Measurements from ENCODE around the gene RAB10.
"Not testable (repeated sequence)": the region's sequence is repeated elsewhere in the genome, so short reads cannot be mapped to it uniquely, and the experiment has no call there.

The RAB10 gene

DNA sequence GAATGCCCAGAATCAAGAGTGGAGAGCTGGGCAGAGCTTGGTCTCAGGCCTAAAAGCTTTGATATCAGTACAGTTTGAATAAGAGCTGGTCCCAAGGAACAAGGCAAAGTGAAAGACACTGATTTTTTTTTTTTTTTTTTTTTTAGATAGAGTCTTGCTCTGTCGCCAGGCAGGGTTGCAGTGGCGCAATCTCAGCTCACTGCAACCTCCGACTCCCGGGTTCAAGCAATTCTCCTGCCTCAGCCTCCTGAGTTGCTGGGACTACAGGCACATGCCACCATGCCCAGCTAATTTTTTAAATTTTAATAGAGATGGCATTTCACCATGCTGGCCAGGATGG, 17.2 kb upstream of the RAB10 start:
- DNase-seq: not testable (repeated sequence)

DNA sequence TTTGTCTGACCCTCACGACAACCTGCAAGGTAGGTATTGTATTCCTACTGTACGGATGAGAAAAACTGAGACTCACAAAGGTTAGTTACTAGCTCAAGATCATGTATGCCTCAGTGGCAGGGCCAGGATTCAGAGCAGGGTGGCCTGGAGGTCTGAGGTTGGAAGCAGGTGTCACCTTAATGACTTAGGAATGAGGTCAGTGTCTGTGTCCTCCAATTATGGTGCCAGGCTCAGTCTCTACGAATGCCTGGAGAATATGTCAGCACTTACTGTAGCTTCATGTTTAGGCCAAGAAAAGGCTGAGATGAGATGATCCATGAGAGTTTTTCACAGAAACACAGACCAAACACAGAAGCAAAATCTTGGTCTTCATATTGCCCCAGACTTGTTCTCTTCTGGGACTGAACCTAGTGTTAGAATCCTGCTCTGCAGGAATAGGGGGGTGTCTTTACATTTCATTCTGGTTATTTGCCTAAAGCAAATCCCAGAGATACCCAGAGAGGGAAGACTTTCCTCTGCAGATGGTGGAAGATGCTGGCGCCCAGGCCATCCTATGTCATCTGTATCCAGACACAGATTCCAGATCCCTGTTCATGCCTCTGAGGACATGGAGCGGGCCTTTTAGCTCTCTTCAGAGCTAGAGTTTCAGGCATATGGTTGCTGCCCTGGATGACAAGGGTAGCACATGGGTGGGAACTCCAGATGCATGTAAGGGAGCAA, 16.3 kb upstream of the RAB10 start:
- DNase-seq: no peak

DNA sequence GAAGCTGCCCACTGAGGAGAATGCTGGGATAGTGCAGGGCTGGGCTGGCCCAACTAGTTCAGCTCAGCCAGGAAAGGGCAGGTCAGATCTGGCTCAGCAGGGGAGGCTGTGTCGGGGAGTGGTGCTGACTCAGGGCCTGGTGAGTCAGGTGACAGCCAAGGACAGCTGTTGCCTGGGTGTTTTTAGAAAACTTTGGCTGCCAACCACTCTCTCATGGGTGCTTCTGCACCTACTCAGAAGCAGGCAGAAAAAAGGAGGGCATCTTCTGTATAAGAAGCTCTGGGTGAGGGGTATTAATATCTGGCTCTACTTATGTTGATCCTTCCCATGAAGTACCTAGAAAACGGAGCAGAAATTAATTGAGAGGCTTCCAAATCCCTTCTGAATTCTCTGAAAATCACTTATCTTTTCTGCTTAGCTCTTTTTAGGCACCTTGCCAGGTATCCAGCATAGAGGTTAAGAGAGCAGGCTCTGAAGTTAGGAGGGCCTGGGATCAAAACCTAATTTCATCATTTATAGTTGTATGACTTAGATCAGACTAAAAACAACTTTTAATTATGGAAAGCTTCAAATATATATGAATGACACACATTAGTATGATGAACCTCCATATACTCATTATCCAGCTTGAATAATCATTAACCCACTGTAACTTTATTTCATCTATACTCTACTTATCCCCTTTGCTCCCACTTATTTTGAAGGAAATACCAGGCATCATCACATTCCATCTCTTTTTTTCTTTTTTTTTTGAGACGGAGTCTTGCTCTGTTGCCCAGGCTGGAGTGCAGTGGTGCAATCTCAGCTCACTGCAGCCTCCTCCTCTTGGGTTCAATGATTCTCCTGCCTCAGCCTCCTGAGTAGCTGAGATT, 15.5 kb upstream of the RAB10 start:
- peak; percentile 75 for DNase-seq

DNA sequence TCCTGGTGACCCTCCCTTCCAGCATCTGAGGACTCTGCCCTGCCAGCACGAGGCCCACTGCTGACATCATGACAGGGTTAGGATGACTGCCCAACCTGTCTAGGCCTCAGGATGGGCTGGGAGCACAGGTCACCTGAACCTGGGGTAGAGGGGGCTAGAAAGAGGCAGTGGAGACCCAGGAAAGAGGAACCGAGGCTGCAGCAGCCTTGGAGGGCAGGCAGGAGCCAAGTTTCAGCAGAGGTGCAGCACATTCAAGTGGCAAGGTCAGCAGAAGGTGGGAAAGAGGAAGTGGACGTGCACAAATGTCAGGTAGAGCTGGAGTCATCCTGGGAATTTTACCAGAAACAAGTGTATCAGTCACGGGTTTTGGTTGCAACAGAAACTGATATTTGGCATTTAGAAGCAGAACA, 13.6 kb upstream of the RAB10 start:
- DNase-seq: no peak

DNA sequence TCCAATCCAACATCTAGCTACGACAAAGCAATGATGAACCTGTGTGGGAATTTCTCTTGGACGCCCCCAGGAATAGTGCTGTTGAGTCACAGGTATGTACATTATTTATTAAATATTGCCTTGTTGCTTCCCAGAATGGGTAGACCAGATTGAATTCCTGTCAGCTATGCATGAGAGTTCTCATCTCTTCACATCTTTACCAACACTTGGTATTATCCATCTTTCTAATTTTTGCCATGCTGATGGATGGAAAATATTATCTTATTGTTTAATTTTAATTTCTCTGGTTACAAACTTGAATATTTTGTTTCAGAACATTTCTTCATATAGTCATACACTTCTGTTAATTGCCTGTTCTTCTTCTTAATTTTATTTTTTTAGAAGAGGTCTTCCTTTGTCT, 9.6 kb upstream of the RAB10 start:
- no peak for DNase-seq

DNA sequence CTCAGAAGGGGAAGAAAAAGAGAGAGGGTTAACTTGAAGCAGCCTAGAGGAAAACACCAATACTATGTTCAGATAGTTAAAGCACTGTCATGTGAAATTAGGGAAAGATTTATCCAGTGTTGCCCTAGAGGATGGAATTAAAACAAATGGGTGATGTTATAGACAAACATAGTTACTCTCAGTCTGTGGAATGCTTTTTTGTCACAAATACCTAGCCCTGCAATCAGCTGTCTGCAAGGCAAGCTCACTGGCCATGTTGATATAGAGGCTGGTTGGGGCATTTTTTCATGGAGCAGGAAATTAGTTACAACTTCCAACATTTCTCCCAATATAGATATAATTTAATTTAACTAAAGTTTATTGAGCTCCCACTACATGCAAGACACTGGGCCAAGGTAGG, 8.4 kb upstream of the RAB10 start:
- no peak for DNase-seq

DNA sequence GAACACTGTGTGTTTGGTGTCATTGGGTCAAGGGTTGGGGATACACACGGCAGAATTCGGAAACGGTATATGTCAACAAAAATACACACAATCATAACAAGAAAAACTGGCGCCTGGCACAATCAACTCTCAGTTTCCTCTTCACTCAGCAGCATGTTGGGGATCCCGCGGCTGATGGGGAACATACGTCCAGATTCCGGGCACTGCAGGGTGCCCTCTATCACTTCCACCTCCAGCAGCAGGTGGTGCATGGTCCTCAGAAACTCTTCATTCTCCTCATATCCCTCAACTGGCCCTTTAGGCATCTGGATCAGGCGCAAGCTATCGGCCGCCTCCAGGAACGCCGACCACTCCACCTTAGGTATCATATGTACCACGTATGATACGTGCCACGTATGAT, 5.8 kb upstream of the RAB10 start:
- not testable (repeated sequence) for DNase-seq

DNA sequence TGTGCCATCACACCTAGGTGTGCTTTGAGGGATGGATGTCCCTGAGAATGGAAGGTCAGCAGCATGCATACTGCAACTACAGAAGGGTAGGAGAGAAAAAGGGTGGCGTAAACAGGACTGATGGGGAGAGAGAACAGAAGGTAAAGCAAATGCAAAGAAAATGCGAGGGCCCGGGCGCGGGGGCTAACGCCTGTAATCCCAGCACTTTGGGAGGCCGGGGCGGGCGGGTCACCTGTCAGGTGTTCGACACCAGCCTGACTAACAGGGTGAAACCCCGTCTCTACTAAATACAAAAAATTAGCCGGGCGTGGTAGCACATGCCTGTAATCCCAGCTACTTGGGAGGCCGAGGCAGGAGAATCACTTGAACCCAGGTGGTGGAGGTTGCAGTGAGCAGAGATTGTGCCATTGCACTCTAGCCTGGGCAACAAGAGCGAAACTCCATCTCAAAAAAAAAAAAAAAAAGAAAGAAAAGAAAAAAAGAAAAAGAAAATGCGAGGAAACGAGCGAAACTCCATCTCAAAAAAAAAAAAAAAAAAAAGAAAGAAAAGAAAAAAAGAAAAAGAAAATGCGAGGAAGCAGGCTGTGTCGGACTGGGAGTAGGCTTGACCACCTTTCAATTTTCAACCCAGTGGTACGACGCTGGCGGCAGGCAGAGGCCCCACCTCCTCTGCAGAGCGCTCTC, 1.2 kb upstream of the RAB10 start:
- not testable (repeated sequence) for DNase-seq

DNA sequence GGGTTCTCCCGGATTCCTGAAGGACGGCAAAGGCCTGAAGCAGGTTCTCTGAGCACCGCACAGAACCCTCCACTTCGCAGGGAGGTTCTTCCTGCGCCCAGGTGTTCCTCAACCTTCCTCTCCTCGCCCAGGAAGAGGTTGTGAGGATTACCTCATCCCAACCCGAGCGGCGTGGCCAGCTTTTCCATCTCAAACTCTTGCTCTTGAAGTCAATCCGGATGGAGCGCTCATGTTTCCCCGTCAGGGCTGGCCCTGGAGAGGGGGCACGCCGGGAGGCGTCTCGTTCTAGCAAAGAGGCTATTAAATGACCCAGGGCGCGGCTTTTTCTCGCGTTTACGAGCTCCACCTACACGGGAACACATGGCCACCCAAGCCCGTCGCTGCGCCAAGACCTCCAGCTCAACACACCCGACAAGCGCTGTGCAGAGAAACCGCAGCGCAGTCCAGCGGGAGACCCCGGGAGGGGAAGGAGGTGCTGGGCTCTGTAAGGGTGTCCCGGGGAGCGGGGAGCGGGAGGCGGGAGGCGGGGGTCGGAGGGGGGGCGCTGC, 540 bp upstream of the RAB10 start:
- DNase-seq: peak; percentile 79

DNA sequence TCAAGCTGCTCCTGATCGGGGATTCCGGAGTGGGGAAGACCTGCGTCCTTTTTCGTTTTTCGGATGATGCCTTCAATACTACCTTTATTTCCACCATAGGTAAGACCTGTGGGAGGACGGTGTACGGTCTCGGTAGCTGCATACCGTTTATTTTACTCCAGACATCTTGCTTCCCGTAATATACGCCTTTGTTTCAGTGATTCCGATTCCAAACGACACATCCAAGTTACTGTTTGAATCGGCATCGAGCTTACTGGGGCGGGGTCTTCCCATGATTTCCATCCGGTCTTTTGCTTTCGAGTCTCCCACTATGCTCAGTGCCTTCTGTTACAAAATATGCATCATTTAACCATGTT, 731 bp downstream of the RAB10 start:
- DNase-seq: no peak

DNA sequence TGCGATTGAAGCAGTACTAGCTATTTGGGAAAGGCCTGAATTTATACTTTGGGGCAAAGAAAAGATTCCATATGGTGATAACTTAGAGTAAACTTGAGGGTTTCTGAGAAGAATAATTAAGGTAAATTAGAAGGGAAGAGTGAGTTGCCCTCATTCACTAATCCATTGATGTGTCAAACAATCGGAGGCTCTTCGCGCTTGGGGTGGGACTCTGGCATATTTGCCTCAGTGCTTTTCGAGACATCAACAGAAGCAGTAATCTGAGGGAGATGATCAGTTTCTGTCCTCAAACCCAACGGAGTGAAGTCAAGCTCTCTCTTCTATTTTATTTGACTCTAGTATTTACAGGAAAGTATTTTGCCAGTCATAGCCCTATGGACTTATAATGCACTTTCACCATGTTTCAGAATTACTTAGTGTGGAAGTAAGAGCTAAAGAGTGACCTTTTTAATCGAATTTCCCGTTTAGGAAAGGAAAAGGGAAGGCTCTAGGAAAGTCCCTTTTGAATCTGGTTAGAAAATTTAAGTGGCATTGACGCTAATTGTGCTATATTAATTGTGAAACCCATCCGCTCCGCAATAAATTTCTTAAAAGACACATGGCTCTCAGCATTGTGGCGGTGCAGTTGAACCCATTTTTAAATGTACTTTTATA, 1.3 kb downstream of the RAB10 start:
- DNase-seq: no peak

DNA sequence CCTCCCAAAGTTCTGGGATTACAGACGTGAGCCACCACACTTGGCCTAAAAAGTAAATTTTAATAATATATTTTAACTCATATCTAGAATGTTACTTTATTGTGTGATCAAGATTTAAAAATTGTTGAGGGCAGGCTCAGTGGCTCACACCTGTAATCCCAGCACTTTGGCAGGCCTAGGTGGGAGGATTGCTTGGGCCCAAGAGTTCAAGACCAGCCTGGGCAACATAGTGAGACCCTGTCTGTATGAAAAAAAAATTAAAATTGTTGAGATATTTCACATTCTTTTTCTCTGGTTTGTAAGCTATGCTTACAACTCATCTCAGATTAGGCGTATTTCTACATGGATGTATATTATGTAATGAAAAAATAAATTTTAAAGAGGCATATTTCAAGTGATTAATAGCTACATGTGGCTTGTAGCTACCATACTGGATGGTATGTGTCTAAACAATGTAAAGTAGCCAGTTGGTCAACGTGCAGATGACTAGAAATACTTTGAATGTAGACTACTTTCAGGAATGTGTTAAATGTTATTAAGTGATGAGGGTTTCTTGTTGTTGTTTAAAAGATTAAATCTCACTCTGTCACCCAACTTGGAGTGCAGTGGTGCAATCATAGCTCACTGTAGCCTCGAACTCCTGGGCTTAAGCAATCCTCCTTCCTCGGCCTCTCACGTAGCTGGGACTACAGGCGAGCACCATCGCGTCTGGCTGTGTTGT, 5.9 kb downstream of the RAB10 start:
- no peak for DNase-seq

DNA sequence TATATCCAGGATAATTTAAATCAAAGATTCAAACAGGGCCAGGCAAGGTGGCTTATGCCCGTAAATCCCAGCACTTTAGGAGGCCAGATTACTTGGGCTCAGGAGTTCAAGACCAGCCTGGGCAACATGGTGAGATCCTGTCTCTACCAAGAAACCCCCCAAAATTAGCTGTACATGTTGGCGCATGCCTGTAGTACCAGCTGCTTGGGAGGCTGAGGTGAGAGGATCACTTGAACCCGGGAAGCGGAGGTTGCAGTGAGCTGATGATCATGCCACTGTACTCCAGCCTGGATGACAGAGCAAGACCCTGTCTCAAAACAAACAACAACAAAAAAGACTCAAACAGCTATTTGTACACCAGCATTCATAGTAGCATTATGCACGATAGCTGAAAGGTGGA, 9.2 kb downstream of the RAB10 start:
- DNase-seq: no peak

DNA sequence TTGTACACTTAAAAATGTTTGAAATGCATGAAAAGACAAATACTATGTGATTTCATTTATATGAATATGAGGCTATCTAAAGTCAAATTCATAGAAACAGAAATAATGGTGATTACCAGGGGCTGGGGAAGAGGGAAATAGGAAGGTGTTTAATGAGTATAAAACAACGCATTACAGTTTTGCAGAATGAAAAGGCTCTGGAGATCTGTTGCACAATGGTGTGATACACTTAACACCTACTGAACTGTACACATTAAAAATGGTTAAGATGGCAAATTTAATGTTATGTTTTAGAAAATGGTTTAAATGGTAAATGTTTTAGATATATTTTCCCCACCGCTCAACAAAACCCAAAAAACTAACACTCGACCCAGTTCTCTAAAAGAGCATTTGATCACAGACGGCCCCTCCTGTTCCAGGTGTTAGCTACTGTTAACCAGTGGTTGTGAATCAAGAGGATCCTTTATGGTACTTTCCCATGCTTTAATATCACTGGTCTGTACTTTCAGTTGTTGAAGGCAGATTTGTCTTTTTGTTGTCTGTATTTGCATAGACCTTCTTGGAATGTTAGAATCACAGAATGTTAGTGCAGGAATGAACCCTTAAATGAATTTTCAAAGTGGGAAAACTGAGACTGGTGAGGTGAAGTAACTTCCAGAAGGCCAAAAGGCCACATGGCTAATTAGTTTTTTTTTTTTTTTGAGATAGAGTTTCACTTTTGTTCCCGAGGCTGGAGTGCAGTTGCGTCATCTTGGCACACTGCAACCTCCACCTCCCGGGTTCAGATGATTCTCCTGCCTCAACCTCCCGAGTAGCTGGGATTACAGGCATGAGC, 10.2 kb downstream of the RAB10 start:
- no peak for DNase-seq

DNA sequence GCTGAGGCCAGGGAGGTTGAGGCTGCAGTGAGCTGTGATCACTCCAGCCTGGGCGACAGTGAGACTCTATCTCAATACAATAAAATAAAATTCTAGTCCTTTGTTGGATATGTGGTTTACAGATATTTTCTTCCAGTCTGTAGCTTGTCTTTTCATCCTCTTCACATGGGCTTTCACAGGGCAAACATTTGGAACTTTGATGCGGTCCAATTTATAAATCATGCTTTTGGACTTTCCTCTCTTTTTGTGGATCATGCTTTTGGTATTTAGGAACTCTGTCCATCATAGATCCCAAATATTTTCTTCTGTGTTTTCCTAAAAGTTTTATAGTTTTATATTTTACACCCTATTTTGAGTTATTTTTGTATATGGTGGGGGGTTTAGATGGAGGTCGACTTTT, 14.9 kb downstream of the RAB10 start:
- no peak for DNase-seq

DNA sequence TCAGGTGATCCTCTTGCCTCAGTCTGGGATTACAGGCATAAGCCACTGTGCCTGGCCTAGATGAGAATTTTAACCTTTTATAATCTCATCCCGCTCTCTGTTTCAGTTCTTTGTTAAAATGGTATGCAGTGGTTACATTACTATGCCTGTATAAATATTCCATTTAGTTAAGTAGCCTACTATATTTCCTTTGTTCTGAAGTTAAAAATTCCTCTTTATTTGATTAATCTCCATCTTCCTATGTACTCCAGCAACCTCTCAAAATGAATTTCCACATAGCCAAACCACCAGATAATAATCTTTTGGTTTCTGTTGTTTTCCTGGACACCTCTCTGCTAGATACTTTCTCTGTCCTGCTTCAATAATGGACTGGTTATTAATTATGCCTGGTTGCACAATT, 15.8 kb downstream of the RAB10 start:
- DNase-seq: no peak

DNA sequence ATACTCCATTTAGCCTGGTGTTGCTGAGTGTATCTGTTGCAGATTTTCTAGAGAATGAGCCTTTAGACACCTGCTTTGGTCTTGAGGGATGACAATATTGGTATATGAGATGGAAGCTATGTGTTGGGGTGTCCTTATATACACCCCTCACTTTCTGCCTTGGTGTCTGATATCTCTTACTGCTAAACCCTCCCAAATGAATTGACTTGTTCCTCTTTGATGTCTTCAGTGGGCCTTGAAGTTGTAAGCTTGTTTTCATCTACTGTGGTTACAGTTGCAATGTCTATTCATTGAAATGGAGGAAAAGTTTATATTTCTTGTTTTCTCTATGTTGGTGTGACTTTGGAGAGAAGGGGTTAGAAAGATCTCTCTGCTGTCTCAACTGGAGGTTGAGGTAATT, 18.9 kb downstream of the RAB10 start:
- no peak for DNase-seq

DNA sequence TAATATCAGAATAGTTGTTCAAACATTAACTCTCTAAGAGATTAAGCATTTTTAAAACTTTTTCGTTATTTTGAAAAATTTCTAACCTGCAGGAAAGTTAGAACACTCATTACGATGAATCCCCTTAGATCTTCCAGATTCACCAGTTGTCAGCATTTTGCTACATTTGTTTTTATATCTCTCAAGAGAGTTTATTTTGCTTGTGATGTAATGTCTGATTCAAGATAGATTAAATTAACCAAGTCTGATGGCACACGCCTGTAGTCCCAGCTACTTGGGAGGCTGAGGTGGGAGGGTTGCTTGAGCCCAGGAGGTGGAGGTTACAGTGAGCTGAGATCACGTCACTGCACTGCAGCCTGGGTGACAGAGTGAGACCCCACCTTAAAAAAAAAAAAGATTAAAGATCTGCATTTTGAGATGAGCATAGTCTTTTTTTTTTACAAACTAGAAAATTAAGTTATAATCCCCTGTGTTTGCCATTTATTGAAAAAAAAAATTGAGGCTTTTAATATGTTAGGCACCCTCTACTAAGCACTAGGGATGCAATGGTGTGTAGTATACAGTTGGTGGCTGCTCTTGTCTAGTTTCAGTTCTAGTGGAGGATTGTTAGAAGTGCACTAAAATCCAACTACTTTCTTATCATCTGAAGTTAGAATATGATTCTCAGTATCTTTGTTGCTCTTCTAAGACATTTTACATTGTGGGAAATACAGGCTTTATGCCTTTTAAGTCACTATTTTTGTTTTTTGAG, 20.9 kb downstream of the RAB10 start:
- DNase-seq: no peak

DNA sequence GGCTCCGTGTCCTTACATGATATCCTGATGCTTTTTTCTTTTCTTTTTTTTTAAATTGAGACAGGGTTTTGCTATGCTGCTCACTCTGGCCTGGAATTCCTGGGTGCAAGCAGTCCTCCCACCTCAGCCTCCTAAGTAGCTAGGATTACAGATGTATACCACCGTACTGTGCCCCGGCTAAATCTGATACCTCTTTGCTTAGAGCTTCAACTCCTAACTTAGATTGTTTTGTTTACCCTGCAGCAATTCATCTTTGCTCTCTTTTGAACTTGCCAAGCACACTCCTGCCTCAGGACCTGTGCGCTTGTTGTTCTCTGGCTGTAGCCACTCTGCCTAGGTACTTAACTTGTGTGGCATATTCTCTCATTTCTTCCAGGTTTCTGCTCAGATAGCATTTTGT, 24.5 kb downstream of the RAB10 start:
- DNase-seq: no peak

DNA sequence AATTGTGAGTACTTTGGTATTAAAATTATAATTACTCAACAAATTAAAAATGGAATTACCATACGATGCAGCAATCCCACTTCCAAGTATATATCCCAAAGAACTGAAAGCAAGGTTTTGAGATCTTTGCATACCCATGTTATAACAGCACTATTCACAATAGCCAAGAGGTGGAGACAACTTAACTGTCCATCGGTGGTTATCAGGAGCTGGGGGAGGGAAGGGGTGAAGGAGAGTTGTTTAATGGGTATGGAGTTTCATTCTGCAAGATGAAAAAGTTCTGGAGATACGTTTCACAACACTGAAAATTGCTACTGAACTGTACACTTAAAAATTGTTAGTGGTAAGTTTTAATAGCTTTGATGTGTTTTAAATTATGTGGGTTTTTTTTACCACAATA, 25.7 kb downstream of the RAB10 start:
- no peak for DNase-seq

DNA sequence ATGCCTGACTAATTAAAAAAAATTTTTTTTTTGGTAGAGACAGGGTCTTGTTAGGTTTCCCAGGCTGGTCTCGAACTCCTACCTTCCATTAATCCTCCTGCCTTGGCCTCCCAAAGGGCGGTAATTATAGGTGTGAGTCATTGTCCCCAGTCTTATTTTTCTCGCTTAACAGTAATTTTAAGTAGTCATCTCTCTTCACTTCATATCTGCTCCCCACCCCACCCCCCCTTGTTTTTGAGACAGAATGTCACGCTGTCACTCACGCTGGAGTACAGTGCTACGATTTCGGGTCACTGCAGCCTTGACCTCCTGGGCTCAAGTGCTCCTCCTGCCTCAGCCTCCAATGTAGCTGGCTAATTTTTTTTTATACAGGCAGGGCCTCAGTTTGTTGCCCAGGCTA, 27.7 kb downstream of the RAB10 start:
- DNase-seq: no peak

Data from NCI-H524 treated with DMSO at 0.1 percent for 48 hours (cell line).